SK-N-SH (cell line): ENCODE measurements around the gene SDK1. TPM values are rescaled to one million over a fixed set of nuclear protein-coding genes. Genes with fewer than 3 reads are reported as not detected.

ENCODE experiments used
- CTCF ChIA-PET: fragments of 300-600, 350-600 bp; formaldehyde crosslinking; extraction: SDS; loops from one replicate; lab custom pipeline; 2021; lab: Yijun Ruan, JAX
- POLR2A ChIA-PET: fragments of 350-600 bp; sonication (Branson Sonifier 250); formaldehyde crosslinking; extraction: SDS; loops from one replicate; lab custom pipeline; 2020; ENCODE audit warnings: antibody characterized with exemption, inconsistent platforms; lab: Yijun Ruan, JAX
- DNase-seq: peaks from one replicate; pipeline ENCODE4 v3.0.0; 2012
- H2AFZ ChIP-seq: fragments of 200-600 bp; sonication (generic); 2 replicates; pipeline ENCODE4 v1.8.1; 2016; ENCODE audit warnings: antibody characterized with exemption, mild to moderate bottlenecking, low read depth
- H3F3A ChIP-seq: fragments of 200-600 bp; sonication (generic); replicated peaks from 2 replicates; pipeline ENCODE3; 2016; ENCODE audit warnings: antibody characterized with exemption, mild to moderate bottlenecking; ENCODE audit not compliant: insufficient read depth
- H3K27ac ChIP-seq, 2 experiments: fragments of 200-500 bp in 1 of 2; fragments of 200-600 bp in 1 of 2; sonication (Bioruptor generic) in 1 of 2; sonication (generic), shearing (Covaris generic) in 1 of 2; 2 replicates each; pipeline versions ENCODE4 v1.5.1 to v1.6.1; 2014 to 2016; ENCODE audit warnings: low read depth in 2 of 2, inconsistent platforms in 1 of 2, low read length in 1 of 2, mild to moderate bottlenecking in 1 of 2, mixed read lengths in 1 of 2
- H3K27me3 ChIP-seq: fragments of 200-600 bp; sonication (generic), shearing (Covaris generic); 2 replicates; pipeline ENCODE4 v1.6.1; 2016; ENCODE audit warnings: mixed run types; ENCODE audit not compliant: insufficient read depth
- H3K36me3 ChIP-seq, 2 experiments: fragments of 200-500 bp in 1 of 2; fragments of 200-600 bp in 1 of 2; sonication (Bioruptor generic) in 1 of 2; sonication (generic) in 1 of 2; replicated peaks in 1 of 2; 2 replicates each; pipeline versions ENCODE3 to v1.5.1; 2014 to 2016; ENCODE audit warnings: low read length in 1 of 2, mild to moderate bottlenecking in 1 of 2; ENCODE audit not compliant: insufficient read depth in 2 of 2, control insufficient read depth in 1 of 2
- H3K4me1 ChIP-seq, 2 experiments: fragments of 200-500 bp in 1 of 2; fragments of 200-600 bp in 1 of 2; sonication (Bioruptor generic) in 1 of 2; sonication (generic), shearing (Covaris generic) in 1 of 2; 2 replicates each; pipeline versions ENCODE4 v1.5.1 to v1.6.1; 2014 to 2016; ENCODE audit warnings: low read depth in 1 of 2, low read length in 1 of 2, mixed run types in 1 of 2; ENCODE audit not compliant: insufficient read depth in 2 of 2, control insufficient read depth in 1 of 2
- H3K4me2 ChIP-seq: fragments of 200-600 bp; sonication (generic), shearing (Covaris generic); 2 replicates; pipeline ENCODE4 v1.6.1; 2017; ENCODE audit warnings: mixed run types
- H3K4me3 ChIP-seq, 2 experiments: fragments of 200-500 bp in 1 of 2; fragments of 200-600 bp in 1 of 2; sonication (Bioruptor generic) in 1 of 2; sonication (generic), shearing (Covaris generic) in 1 of 2; 2 replicates each; pipeline versions ENCODE4 v1.5.1 to v1.8.1; 2014 to 2016; ENCODE audit warnings: low read depth in 2 of 2, inconsistent platforms in 1 of 2, low read length in 1 of 2, mild to moderate bottlenecking in 1 of 2, mixed read lengths in 1 of 2, moderate library complexity in 1 of 2
- H3K79me2 ChIP-seq: fragments of 200-600 bp; sonication (generic); 2 replicates; pipeline ENCODE4 v1.8.1; 2017; ENCODE audit warnings: mild to moderate bottlenecking; ENCODE audit not compliant: insufficient read depth
- H3K9ac ChIP-seq: fragments of 200-600 bp; sonication (generic); 2 replicates; pipeline ENCODE4 v1.6.1; 2017; ENCODE audit warnings: mixed run types
- H3K9me2 ChIP-seq: fragments of 200-600 bp; sonication (generic); 2 replicates; pipeline ENCODE4 v1.6.1; 2017; ENCODE audit warnings: mixed run types
- H3K9me3 ChIP-seq: fragments of 200-600 bp; sonication (generic); 2 replicates; pipeline ENCODE4 v1.6.1; 2017; ENCODE audit warnings: mixed run types, mild to moderate bottlenecking, moderate library complexity
- H4K20me1 ChIP-seq: fragments of 200-600 bp; sonication (generic); 2 replicates; pipeline ENCODE4 v1.6.1; 2017; ENCODE audit warnings: mild to moderate bottlenecking, mixed run types; ENCODE audit not compliant: insufficient read depth
- CHD2 ChIP-seq: fragments of 150-350 bp; IDR thresholded peaks from 2 replicates; pipeline ENCODE4 v1.6.1; 2018; ENCODE audit warnings: low read length; ENCODE audit not compliant: partially characterized antibody
- CTCF ChIP-seq: fragments of 200-600 bp; sonication (generic); IDR thresholded peaks from 2 replicates; pipeline ENCODE4 v1.6.1; 2017; ENCODE audit warnings: antibody characterized with exemption, mild to moderate bottlenecking, moderate library complexity
- EP300 ChIP-seq, 2 experiments: IDR thresholded peaks; 2 replicates each; pipeline versions ENCODE4 v1.4.0 to v1.6.1; 2012; ENCODE audit warnings: borderline replicate concordance in 1 of 2, low read depth in 1 of 2, low read length in 1 of 2
- EZH2phosphoT487 ChIP-seq: fragments of 200-600 bp; sonication (generic); IDR thresholded peaks from 2 replicates; pipeline ENCODE4 v1.6.1; 2017; ENCODE audit warnings: low read depth, mixed run types, mild to moderate bottlenecking, antibody characterized with exemption, moderate library complexity, borderline replicate concordance
- FOSL2 ChIP-seq: IDR thresholded peaks from 2 replicates; pipeline ENCODE4 v1.4.0; 2012; ENCODE audit warnings: low read depth, mild to moderate bottlenecking, moderate library complexity, borderline replicate concordance
- FOXJ3 ChIP-seq: sonication (generic); formaldehyde crosslinking; IDR thresholded peaks from 2 replicates; pipeline ENCODE4 v1.5.1; 2020; ENCODE audit warnings: mild to moderate bottlenecking, missing genetic modification reagents
- GABPA ChIP-seq: IDR thresholded peaks from 2 replicates; pipeline ENCODE4 v1.4.0; 2012; ENCODE audit warnings: low read depth, mild to moderate bottlenecking
- MEF2A ChIP-seq: IDR thresholded peaks from 2 replicates; pipeline ENCODE4 v1.4.0; 2012; ENCODE audit warnings: low read depth, borderline replicate concordance
- MXI1 ChIP-seq: IDR thresholded peaks from 2 replicates; pipeline ENCODE4 v1.6.1; 2012; ENCODE audit warnings: mild to moderate bottlenecking, low read depth, low read length, improper control_type of control experiment
- NFIC ChIP-seq: IDR thresholded peaks from 2 replicates; pipeline ENCODE4 v1.4.0; 2012; ENCODE audit warnings: borderline replicate concordance
- NRF1 ChIP-seq: IDR thresholded peaks from 2 replicates; pipeline ENCODE4 v1.6.1; 2012; ENCODE audit warnings: low read depth, mild to moderate bottlenecking, low read length
- PBX3 ChIP-seq: IDR thresholded peaks from 2 replicates; pipeline ENCODE4; 2012
- RFX5 ChIP-seq: IDR thresholded peaks from 2 replicates; pipeline ENCODE4 v1.6.1; 2012; ENCODE audit warnings: mild to moderate bottlenecking, improper control_type of control experiment, low read length
- SIN3A ChIP-seq: IDR thresholded peaks from 2 replicates; pipeline ENCODE4 v1.6.1; 2012; ENCODE audit warnings: low read depth, mild to moderate bottlenecking, low read length, moderate library complexity, borderline replicate concordance
- SMC3 ChIP-seq: IDR thresholded peaks from 2 replicates; pipeline ENCODE4 v1.6.1; 2012; ENCODE audit warnings: low read depth, low read length, improper control_type of control experiment
- TAF1 ChIP-seq: IDR thresholded peaks from 2 replicates; pipeline ENCODE4 v1.6.1; 2012; ENCODE audit warnings: low read depth, mild to moderate bottlenecking, low read length, moderate library complexity, borderline replicate concordance
- TCF12 ChIP-seq: IDR thresholded peaks from 2 replicates; pipeline ENCODE4 v1.4.0; 2012
- WGBS: methylation state at CpG from one replicate; pipeline ENCODE4 v1.1.6; 2017; ENCODE audit warnings: low lambda C conversion rate; 5-methylcytosine and 5-hydroxymethylcytosine counted together
- polyA plus RNA-seq, 3 experiments: library from polyadenylated mRNA; depleted of rRNA; stranded (reverse); fragments of >200 nt; gene quantifications; 2 replicates each; pipeline ENCODE4 v1.2.3, GENCODE V29; 2012
- TF ChIP-seq, protein P1 (sequence below): IDR thresholded peaks from 2 replicates; pipeline ENCODE4 v1.4.0; 2012; ENCODE audit warnings: low read depth
- TF ChIP-seq, protein P2 (sequence below): fragments of 150-350 bp; IDR thresholded peaks from 2 replicates; pipeline ENCODE4 v1.6.1; 2017; ENCODE audit warnings: antibody characterized with exemption, low read length, low read depth, borderline replicate concordance

Gene SDK1
- polyA plus RNA-seq, 1 of the 3 experiments (the other 2 are of a cell fraction): 1.2 TPM

DNA sequence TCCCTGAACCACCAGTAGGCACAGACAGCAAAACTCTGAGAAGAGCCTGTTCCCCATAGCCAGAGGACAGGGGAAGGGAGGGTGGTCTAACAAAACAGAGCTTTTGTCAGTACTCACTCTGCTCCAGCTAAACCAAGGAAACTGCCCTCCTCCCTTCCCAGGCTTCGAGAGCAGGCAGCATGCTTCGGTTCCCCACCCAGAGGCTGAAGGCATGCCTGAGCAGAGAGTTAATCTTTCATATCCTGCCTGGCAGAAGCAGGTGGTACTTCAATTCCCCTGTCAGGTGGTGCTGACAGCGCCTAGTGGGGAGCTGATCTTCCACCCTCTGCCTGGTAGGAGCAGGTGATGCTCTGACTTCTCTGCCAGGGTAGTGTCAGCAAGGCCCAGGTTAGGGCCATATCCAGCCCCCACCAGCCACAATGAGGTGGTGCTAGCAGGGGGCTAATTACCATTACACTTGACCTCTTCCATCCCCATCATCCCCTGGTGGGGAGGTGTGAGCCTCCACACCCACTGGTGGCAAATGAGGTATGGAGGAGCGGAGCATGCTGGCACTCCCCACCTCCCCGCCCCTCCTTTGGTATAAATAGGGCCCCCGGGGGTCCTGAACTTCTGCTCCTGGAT, 35.1 kb downstream of the SDK1 start:
- H3K4me3 ChIP-seq: no peak overlapping the region
- 35% methylated on average over 6 of the region's 6 CpGs for WGBS
- POLR2A ChIA-PET: no interaction called here

DNA sequence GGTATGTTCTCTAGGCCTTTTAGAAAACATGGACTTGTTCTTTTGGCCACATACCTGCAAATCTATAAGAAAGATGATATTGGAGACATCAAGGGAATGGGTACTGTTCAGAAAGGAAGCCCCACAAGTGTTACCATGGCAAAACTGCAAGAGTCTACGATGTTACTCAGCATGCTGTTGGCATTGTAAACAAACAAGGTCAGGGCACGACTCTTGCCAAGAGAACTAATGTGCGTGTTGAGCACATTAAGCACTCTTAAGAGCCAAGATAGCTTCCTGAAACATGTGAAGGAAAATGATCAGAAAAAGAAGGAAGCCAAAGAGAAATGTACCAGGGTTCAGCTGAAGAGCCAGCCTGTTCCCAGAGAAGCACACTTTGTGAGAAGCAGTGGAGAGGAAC, 37.1 kb downstream of the SDK1 start:
- no peaks in the 10 kb centered on the region for H3K4me1 ChIP-seq
- no peaks in the 10 kb centered on the region for H3K79me2 ChIP-seq
- H2AFZ ChIP-seq: no peak overlapping the region
- no peaks in the 10 kb centered on the region for H3K27me3 ChIP-seq
- TF ChIP-seq, protein P1, sequence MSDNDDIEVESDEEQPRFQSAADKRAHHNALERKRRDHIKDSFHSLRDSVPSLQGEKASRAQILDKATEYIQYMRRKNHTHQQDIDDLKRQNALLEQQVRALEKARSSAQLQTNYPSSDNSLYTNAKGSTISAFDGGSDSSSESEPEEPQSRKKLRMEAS: no peak
- TF ChIP-seq TCF12 (no peak), EZH2phosphoT487 (no peak)
- TF ChIP-seq, protein P2, sequence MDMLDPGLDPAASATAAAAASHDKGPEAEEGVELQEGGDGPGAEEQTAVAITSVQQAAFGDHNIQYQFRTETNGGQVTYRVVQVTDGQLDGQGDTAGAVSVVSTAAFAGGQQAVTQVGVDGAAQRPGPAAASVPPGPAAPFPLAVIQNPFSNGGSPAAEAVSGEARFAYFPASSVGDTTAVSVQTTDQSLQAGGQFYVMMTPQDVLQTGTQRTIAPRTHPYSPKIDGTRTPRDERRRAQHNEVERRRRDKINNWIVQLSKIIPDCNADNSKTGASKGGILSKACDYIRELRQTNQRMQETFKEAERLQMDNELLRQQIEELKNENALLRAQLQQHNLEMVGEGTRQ: no peak
- H3K4me2 ChIP-seq: no peak overlapping the region
- no peaks in the 10 kb centered on the region for H3K9me3 ChIP-seq
- H3K9me2 ChIP-seq: no peaks in the 10 kb centered on the region
- H3K9ac ChIP-seq: no peak overlapping the region
- H3F3A ChIP-seq: no peaks in the 10 kb centered on the region
- H4K20me1 ChIP-seq: no peaks in the 10 kb centered on the region
- no peaks in the 10 kb centered on the region for H3K36me3 ChIP-seq
- H3K27ac ChIP-seq: no peak overlapping the region
- POLR2A ChIA-PET: no interaction called here
- no peak overlapping the region for H3K4me3 ChIP-seq
- DNase-seq: no peak
- WGBS: 49% methylated on average over 3 of the region's 3 CpGs
- CTCF ChIA-PET: interaction anchor here (1.4 to 1.5 kb wide), 2 partner anchors 16 to 37 kb away, joined by 3 to 5 read pairs; partner anchors contain the start of gene SDK1

More for the DNA sequence above, 35.1 kb downstream of the SDK1 start:
- no peaks in the 10 kb centered on the region for H3K27me3 ChIP-seq
- H3K4me2 ChIP-seq: no peak overlapping the region
- no peaks in the 10 kb centered on the region for H3K9me3 ChIP-seq
- H3K27ac ChIP-seq: no peak overlapping the region
- no peak overlapping the region for H3K9ac ChIP-seq
- no peaks in the 10 kb centered on the region for H4K20me1 ChIP-seq
- TF ChIP-seq NRF1: no peak
- no peak for TF ChIP-seq CHD2
- TF ChIP-seq RFX5: no peak
- no peak for TF ChIP-seq EP300 (IDR thresholded peaks at IDR 0.05; ENCODE audit: borderline replicate concordance in 1 of 2, low read depth in 1 of 2, low read length in 1 of 2)
- no peak for TF ChIP-seq CTCF
- no peak for TF ChIP-seq TAF1
- no peak for TF ChIP-seq FOXJ3
- TF ChIP-seq MXI1: no peak
- no peak for TF ChIP-seq MEF2A
- TF ChIP-seq SIN3A: no peak
- TF ChIP-seq FOSL2: no peak
- no peak for TF ChIP-seq SMC3
- no peak for TF ChIP-seq GABPA
- TF ChIP-seq PBX3: no peak
- TF ChIP-seq NFIC: no peak
- no peaks in the 10 kb centered on the region for H3K36me3 ChIP-seq
- H3F3A ChIP-seq: no peaks in the 10 kb centered on the region
- no peaks in the 10 kb centered on the region for H3K79me2 ChIP-seq
- no peaks in the 10 kb centered on the region for H3K4me1 ChIP-seq
- H2AFZ ChIP-seq: no peak overlapping the region
- no peak for DNase-seq
- CTCF ChIA-PET: interaction anchor here (0.8 to 1.6 kb wide), 2 partner anchors 12 to 29 kb away, joined by 3 to 5 read pairs; no protein-coding TSS in a partner anchor
- no peaks in the 10 kb centered on the region for H3K9me2 ChIP-seq
